Measurements from ENCODE around the gene COL21A1.

- TF ChIP-seq CTCF (IDR thresholded peaks at IDR 0.05) (no peak), POLR2A (IDR thresholded peaks at IDR 0.05) (no peak), POLR2AphosphoS5 (IDR thresholded peaks at IDR 0.05) (no peak)
These were observed 184.5 kb downstream of the COL21A1 start for GRCh38 chr6:56062836-56063235.
